Stimulated activated CD4-positive, alpha-beta T cell treated with anti-CD3 and anti-CD28 coated beads, Interleukin-15, amount 100 ng/mL, for 24 hours (primary cell): ENCODE measurements around the gene TMA7.

Source experiments
- DNase-seq: peaks from one replicate; pipeline ENCODE4 v3.0.0-alpha.2; 2020

The TMA7 gene

GRCh38 chr3:48423883-48424695 is 16.0 kb upstream of the TMA7 start:
- DNase-seq = no peak

GRCh38 chr3:48425281-48425812 is 14.7 kb upstream of the TMA7 start:
- DNase-seq = no peak

DNA sequence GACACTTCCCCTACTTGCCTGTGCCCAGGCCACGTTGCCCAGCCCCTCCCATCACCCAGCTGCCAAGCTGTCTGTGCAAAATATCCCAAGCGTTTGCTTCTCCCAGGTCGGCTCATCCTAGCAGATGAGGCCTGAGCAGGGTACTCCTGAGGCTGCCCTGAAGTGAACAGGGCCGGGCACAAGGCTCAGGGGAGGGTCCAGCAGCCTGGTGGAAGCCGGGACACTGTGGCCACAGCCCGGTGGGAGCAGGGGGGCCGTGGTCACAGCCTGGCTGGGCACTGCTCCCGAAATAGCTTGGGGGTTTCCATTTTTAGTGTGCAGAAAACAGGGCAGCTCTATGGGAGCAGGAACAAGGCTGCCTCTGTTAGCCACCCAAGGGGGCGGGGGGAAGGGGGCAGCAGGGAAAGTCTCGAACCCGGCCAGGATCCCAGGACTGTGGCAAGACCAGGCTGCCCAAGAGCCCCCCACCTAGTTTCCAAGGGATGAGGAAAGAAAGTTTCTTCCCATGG is 13.6 kb upstream of the TMA7 start:
- no peak for DNase-seq

DNA sequence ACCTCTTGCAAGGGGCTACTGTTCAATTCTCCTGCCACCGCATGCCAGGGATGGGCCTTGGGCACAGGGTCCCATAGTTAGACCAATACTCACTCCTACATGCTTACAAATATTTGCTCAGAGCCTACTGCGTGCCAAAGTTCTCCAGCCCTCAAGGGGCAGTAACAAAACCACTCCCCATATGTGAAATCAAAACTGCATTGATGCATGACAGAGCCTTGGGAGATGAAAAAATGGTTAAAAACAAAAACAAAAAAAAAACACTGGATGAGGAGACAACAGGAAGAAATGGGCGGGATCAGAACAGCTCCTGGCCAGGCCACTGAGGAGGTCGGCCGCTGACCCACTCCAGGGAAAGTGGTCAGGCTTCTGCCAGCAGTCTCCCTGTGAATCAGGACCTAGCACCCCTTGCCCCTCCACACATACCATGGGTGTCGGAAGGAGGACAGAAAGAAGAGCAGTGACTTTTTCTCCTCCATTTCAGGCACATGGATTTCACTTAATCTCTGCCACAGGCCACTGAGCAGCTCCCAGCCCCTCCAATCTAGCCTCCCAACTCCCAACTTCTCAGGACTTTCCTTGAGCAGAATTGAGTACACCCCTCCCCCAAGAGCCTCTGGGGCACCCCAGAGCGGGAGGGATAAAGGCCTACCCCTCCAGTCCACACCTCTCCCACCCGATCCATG is 13.0 kb upstream of the TMA7 start:
- no peak for DNase-seq

GRCh38 chr3:48427630-48427962 is 12.5 kb upstream of the TMA7 start:
- DNase-seq = no peak

DNA sequence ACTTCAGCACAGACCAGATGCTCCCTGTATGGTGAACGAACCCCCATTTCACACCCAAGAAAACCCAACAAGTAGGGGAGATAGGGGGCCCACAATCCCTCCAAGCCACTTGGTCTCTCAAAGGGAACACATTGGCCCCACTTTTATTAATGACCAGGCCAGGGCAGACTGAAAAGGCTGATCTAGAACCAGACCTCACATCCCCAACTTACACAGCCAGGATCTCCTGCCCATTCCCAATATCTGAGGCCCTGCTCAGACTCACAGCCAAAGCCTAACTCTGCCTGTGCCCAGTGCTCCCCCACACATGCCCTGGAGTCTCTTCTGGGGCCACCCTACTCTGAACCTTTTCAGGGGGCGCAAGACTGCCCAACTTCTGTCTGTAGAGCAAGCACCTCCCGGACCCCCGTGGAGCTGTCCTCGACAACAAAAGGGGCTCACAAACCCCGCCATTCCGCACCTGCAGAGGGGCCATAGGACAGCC is 11.9 kb upstream of the TMA7 start:
- DNase-seq = no peak

- peak; percentile 40 for DNase-seq
Measured at GRCh38 chr3:48428572-48429316, 11.3 kb upstream of the TMA7 start.

DNA sequence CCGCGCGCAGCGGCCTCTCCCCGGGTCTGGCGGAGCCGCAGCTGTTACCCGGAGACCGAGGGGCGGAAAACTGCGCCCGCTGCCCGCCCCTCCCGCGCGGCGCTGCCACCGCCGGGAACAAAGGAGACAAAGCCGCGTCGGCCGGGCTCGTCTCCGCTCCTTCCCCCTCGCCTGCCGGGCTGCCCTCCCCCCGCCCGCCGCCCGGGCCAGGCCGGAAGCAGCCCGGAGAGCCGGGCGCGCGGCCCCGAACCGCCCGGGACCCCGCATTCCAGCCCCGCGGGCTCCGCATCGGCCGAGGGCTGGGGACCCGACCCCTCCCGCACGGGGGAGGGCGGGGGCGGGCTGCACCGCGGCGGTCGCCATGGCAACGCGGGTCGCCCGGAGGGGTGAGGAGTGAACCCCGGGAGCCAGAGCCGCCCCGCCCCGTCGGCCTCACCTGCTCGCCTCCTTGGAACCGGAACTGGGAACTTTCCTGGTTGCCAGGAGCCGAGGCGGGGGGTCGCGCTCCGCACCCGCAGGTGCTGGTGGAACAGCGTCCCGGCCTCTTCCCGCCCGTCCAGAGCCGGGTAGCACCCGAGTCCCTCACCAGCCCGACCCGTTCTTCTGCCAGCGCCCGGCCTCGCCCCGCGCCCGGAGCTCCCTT is 10.6 kb upstream of the TMA7 start:
- peak; percentile 70 for DNase-seq

DNA sequence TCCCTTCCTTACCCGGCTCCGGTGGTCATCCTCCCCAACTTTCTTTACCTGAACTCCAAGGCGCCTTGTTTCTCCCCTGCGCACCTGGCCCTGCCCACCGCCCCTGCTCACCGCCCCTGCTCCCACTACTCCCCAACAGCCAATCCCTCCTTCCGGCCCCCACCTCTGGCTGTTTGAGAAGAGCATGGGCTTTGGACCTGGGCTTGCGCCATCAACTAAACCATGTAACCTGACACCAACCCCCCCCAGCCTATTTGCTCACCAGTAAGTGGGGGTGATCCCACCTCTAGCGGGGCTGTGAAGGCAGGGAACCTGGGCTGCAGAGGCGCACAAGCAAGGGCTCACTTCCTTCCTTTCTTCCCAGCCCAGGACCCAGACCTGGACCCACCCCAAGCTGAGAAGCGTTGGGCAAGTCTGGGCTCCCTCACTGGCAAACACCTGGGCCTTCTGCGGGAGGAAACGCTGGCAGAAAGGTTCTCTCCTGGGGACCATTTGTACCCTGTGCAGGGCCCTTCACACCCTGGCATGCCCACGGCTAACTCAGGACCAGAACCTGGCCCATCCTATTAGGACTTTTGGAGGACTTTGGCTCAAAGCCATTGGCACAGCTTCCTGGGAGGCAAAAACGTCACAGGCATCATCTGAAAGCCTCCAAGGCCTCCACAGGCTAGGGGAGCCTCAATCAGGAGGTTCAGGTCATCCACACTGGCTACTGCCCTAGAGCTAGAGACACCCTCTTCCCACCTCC is 9.9 kb upstream of the TMA7 start, which contains the start of gene PLXNB1:
PLXNB1 (minus strand) TSS at position 127 of the 748 bp plus-strand sequence. CDS start 5,475 bp downstream, outside the sequence.
- peak; percentile 23 for DNase-seq

DNA sequence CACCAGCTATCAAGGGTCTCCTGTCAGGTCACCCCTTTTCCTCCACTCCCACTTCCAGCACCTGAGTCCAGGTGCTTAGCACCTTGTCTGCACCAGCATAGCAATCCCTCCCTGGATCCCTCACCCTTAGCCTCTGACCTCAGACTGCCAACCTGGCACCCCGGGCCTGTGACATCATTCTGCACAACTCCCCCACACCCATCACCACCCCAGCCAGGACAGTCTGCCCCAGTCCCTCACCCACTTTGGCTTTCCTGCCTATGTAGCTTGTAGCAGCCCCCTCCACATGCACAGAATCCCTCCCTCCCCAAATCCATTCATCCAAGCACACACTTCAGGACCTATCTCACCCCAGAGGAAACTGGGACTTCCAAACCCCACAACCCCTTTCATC is 9.4 kb upstream of the TMA7 start:
- no peak for DNase-seq

DNA sequence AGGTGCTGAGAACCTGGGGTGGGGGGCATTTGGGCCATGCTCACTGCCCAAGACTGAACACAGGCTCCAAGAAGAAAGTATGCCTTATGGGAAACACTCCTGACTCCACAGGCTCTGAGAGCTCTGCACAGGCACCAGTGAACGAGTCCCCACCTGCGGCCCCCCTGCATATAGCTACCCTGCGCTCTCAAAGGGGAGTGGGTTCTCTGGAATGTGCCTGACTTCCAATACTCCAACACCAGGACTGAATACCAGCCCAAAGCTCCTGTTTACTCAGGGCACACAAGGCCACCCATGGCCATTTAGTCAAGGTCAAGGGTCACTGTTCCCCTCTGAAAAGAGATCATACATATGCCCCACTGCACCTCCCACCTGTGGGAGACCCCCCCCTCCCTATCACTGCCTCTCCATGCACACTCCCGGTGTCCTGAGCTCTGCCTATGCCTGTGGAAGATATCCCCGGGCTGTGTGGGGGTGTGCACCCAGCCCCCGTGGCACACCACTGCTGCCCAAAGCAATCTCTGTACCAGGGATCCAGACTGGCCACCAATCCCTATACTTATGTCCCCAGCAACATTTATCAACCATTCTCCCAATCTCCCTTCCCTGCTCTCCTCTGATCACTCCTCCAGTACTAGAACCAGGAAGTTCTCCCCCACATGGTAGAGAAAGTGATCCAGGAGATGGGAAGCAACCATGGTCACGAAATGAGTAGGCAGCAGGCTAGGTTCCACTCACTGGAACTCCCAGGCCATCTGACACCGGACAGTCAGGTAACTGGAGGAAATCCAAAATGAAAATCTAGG is 8.6 kb upstream of the TMA7 start:
- DNase-seq = no peak

- no peak for DNase-seq
Measured at GRCh38 chr3:48432411-48433371, 7.4 kb upstream of the TMA7 start.

- no peak for DNase-seq
Measured at GRCh38 chr3:48433472-48434118, 6.5 kb upstream of the TMA7 start.

GRCh38 chr3:48434591-48435222 is 5.3 kb upstream of the TMA7 start:
- DNase-seq = no peak

DNA sequence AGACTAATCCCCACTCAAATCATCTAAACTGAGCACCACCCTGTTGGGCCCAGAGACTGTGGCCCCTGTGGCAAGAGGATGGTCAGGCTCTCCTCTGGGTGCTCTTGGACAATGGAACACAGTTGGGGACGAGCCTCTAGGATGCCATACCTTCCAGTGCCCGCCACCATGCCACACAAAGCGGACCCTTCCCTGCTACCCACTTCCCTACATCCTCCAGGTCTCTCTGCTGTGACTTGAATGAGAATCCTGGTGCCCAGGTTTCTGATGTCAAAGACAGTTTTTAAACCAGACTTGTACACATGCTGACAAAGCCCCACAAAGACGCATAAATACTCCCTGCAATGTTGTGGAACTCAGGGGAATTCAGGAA is 4.8 kb upstream of the TMA7 start:
- DNase-seq = no peak

GRCh38 chr3:48435774-48436476 is 4.1 kb upstream of the TMA7 start:
- peak; percentile 88 for DNase-seq

DNA sequence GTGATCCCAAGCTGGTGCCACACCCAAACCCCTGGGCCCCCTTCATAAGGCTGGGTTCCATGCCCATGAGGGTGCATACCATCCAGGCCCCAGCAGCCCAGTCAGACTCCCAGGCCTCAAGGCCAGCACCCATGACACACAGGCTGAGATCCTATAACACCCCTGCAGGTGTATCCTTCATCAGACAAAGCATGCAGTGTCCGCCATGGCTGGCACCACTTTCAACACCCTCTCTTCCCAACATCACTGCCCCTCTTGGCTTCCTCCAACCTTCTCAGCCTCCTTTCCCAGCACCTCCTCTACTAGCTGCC is 3.6 kb upstream of the TMA7 start:
- no peak for DNase-seq

GRCh38 chr3:48436855-48437254 is 3.2 kb upstream of the TMA7 start:
- no peak for DNase-seq
